Neural cell (in vitro differentiated cells): Measurements from ENCODE around the gene FAM193B. TPM values are rescaled to one million over a fixed set of nuclear protein-coding genes. Genes with fewer than 3 reads are reported as not detected.
"Not testable (repeated sequence)": the region's sequence is repeated elsewhere in the genome, so short reads cannot be mapped to it uniquely, and the experiment has no call there.

Source experiments
- H2AFZ ChIP-seq: fragments of 200-600, 300-800 bp; sonication (generic), shearing (Covaris generic); 2 replicates; pipeline ENCODE4 v1.6.0; 2014; ENCODE audit warnings: low read depth, mild to moderate bottlenecking, antibody characterized with exemption, low read length, moderate library complexity
- H3F3A ChIP-seq: fragments of 200-600 bp; shearing (Covaris generic); 2 replicates; pipeline ENCODE4 v1.6.1; 2016; ENCODE audit warnings: mild to moderate bottlenecking, moderate library complexity, mixed read lengths, antibody characterized with exemption, low read length; ENCODE audit not compliant: insufficient read depth, poor library complexity, severe bottlenecking
- H3K27ac ChIP-seq: fragments of 200-600, 300-800 bp; sonication (generic), shearing (Covaris generic); 2 replicates; pipeline ENCODE4 v1.5.1; 2014; ENCODE audit warnings: mild to moderate bottlenecking, low read length, moderate library complexity
- H3K27me3 ChIP-seq: fragments of 300-800, 200-600 bp; sonication (generic), shearing (Covaris generic); 2 replicates; pipeline ENCODE4 v1.6.0; 2014; ENCODE audit warnings: mild to moderate bottlenecking, low read depth, low read length, moderate library complexity; ENCODE audit not compliant: insufficient read depth
- H3K36me3 ChIP-seq: fragments of 300-800, 200-600 bp; sonication (generic), shearing (Covaris generic); 2 replicates; pipeline ENCODE4 v1.5.1; 2014; ENCODE audit warnings: mild to moderate bottlenecking, antibody characterized with exemption, low read length, moderate library complexity; ENCODE audit not compliant: insufficient read depth
- H3K4me2 ChIP-seq: fragments of 300-800, 200-600 bp; sonication (generic), shearing (Covaris generic); 2 replicates; pipeline ENCODE4 v1.6.0; 2014; ENCODE audit warnings: mild to moderate bottlenecking, low read length
- H3K4me3 ChIP-seq: fragments of 300-800, 200-600 bp; sonication (generic), shearing (Covaris generic); 2 replicates; pipeline ENCODE4 v1.5.1; 2014; ENCODE audit warnings: mild to moderate bottlenecking, low read length, moderate library complexity
- H3K79me2 ChIP-seq: fragments of 200-600 bp; shearing (Covaris generic); replicated peaks from 2 replicates; pipeline ENCODE4 v1.6.0; 2014; ENCODE audit warnings: mild to moderate bottlenecking, low read length, moderate library complexity; ENCODE audit not compliant: insufficient read depth
- H3K9ac ChIP-seq: fragments of 300-800, 200-600 bp; sonication (generic), shearing (Covaris generic); 2 replicates; pipeline ENCODE4 v1.6.1; 2016; ENCODE audit warnings: mild to moderate bottlenecking, low read length, mixed read lengths
- H3K9me2 ChIP-seq: fragments of 200-600 bp; shearing (Covaris generic); 2 replicates; pipeline ENCODE4 v1.6.1; 2016; ENCODE audit warnings: mild to moderate bottlenecking, low read length, mixed read lengths; ENCODE audit not compliant: insufficient read depth
- H3K9me3 ChIP-seq: fragments of 200-600, 300-800 bp; sonication (generic), shearing (Covaris generic); 2 replicates; pipeline ENCODE4 v1.6.1; 2016; ENCODE audit warnings: mild to moderate bottlenecking, mixed run types, low read length, moderate library complexity, mixed read lengths
- H4K20me1 ChIP-seq: fragments of 200-600 bp; shearing (Covaris generic); 2 replicates; pipeline ENCODE4 v1.6.1; 2016; ENCODE audit warnings: mild to moderate bottlenecking, mixed run types; ENCODE audit not compliant: insufficient read depth
- CTCF ChIP-seq: fragments of 450-650 bp; IDR thresholded peaks from 2 replicates; pipeline ENCODE4 v1.5.1; 2014; ENCODE audit warnings: antibody characterized with exemption, mild to moderate bottlenecking, moderate library complexity; ENCODE audit not compliant: poor library complexity, severe bottlenecking
- EP300 ChIP-seq: fragments of 450-650 bp; conservative IDR thresholded peaks from 2 replicates; pipeline ENCODE4 v1.6.1; 2014; ENCODE audit warnings: antibody characterized with exemption, mild to moderate bottlenecking, moderate library complexity; ENCODE audit not compliant: poor library complexity, severe bottlenecking
- EZH2 ChIP-seq: fragments of 200-600, 300-800 bp; shearing (Covaris generic), sonication (generic); IDR thresholded peaks from 2 replicates; pipeline ENCODE4 v1.6.1; 2014; ENCODE audit warnings: antibody characterized with exemption, low read length, borderline replicate concordance, mild to moderate bottlenecking; ENCODE audit not compliant: insufficient read depth, poor library complexity, severe bottlenecking
- MXI1 ChIP-seq: fragments of 450-650 bp; conservative IDR thresholded peaks from 2 replicates; pipeline ENCODE4 v1.6.1; 2014; ENCODE audit warnings: antibody characterized with exemption, mild to moderate bottlenecking; ENCODE audit not compliant: poor library complexity, severe bottlenecking
- POLR2AphosphoS5 ChIP-seq: IDR thresholded peaks from 2 replicates; pipeline ENCODE4 v1.6.1; 2012
- RAD21 ChIP-seq: fragments of 450-650 bp; conservative IDR thresholded peaks from 2 replicates; pipeline ENCODE4 v1.6.1; 2014; ENCODE audit warnings: antibody characterized with exemption, mild to moderate bottlenecking, moderate library complexity
- REST ChIP-seq: IDR thresholded peaks from 2 replicates; pipeline ENCODE4 v1.6.1; 2012; ENCODE audit warnings: borderline replicate concordance
- SMC3 ChIP-seq: fragments of 450-650 bp; conservative IDR thresholded peaks from 2 replicates; pipeline ENCODE4 v1.6.1; 2014; ENCODE audit warnings: antibody characterized with exemption, mild to moderate bottlenecking, moderate library complexity; ENCODE audit not compliant: poor library complexity
- TAF1 ChIP-seq: IDR thresholded peaks from 2 replicates; pipeline ENCODE4 v1.6.1; 2012; ENCODE audit warnings: low read depth
- polyA plus RNA-seq: library from polyadenylated mRNA; depleted of rRNA; stranded (reverse); fragments of >200 nt; gene quantifications from 2 replicates; pipeline ENCODE4 v1.2.3, GENCODE V29; 2014

The FAM193B gene
- polyA plus RNA-seq, 1 donor from 2014 or later: 79.2 TPM

- no peaks in the 10 kb centered on the region for H4K20me1 ChIP-seq
- no peaks in the 10 kb centered on the region for H3K27me3 ChIP-seq
- H3K36me3 ChIP-seq: no peaks in the 10 kb centered on the region
- H3K9ac ChIP-seq: no peak overlapping the region
- no peaks in the 10 kb centered on the region for H3K79me2 ChIP-seq
- H3F3A ChIP-seq: no peaks in the 10 kb centered on the region
- H3K27ac ChIP-seq: no peak overlapping the region
- TF ChIP-seq CTCF (no peak), SMC3 (no peak), REST (no peak), TAF1 (no peak), RAD21 (no peak), EZH2 (no peak), MXI1 (no peak), EP300 (no peak), POLR2AphosphoS5 (no peak)
- H3K9me2 ChIP-seq: no peaks in the 10 kb centered on the region
- H3K4me2 ChIP-seq: no peak overlapping the region
- no peak overlapping the region for H3K4me3 ChIP-seq
- no peak overlapping the region for H2AFZ ChIP-seq
- no peaks in the 10 kb centered on the region for H3K9me3 ChIP-seq
Measured at GRCh38 chr5:177486256-177486655, 68.1 kb downstream of the FAM193B start.

- H3F3A ChIP-seq, H2AFZ ChIP-seq, H3K4me3 ChIP-seq, H4K20me1 ChIP-seq, H3K27ac ChIP-seq, H3K4me2 ChIP-seq, H3K9ac ChIP-seq, H3K27me3 ChIP-seq, H3K9me2 ChIP-seq, H3K79me2 ChIP-seq, H3K36me3 ChIP-seq, H3K9me3 ChIP-seq: not testable (repeated sequence)
Measured at GRCh38 chr5:177485753-177486152, 68.6 kb downstream of the FAM193B start.

GRCh38 chr5:177484902-177485549 lies 69.3 kb downstream of the FAM193B start:
- no peaks in the 10 kb centered on the region for H3K79me2 ChIP-seq
- no peak for TF ChIP-seq POLR2AphosphoS5
- no peak overlapping the region for H3K9ac ChIP-seq
- H3K27me3 ChIP-seq: no peaks in the 10 kb centered on the region
- no peak overlapping the region for H3K4me3 ChIP-seq
- no peak overlapping the region for H3K27ac ChIP-seq
- H4K20me1 ChIP-seq: no peaks in the 10 kb centered on the region
- no peak overlapping the region for H2AFZ ChIP-seq
- H3K9me2 ChIP-seq: no peaks in the 10 kb centered on the region
- H3K36me3 ChIP-seq: no peaks in the 10 kb centered on the region
- no peaks in the 10 kb centered on the region for H3K9me3 ChIP-seq
- no peak overlapping the region for H3K4me2 ChIP-seq
- no peaks in the 10 kb centered on the region for H3F3A ChIP-seq
